SU-DHL-6 (cell line): ENCODE data around the gene CYLD.

Source experiments
- H2AFZ ChIP-seq: fragments of 200-600 bp; sonication (generic); 2 replicates; pipeline ENCODE4 v1.6.1; 2014; ENCODE audit warnings: low read depth, mild to moderate bottlenecking, moderate library complexity, mixed read lengths, antibody characterized with exemption, low read length; ENCODE audit not compliant: severe bottlenecking
- H3F3A ChIP-seq: fragments of 200-600 bp; shearing (Covaris generic); 2 replicates; pipeline ENCODE4 v1.6.0; 2016; ENCODE audit warnings: antibody characterized with exemption, mild to moderate bottlenecking; ENCODE audit not compliant: insufficient read depth
- H3K27ac ChIP-seq: fragments of 200-600 bp; sonication (generic); 2 replicates; pipeline ENCODE4 v1.5.1; 2016; ENCODE audit warnings: low read depth, mild to moderate bottlenecking, low read length, moderate library complexity, mixed read lengths
- H3K27me3 ChIP-seq: fragments of 200-600 bp; sonication (generic), shearing (Covaris generic); 2 replicates; pipeline ENCODE4 v1.6.0; 2014; ENCODE audit warnings: mild to moderate bottlenecking, low read length
- H3K36me3 ChIP-seq: fragments of 200-600 bp; sonication (generic); 2 replicates; pipeline ENCODE4 v1.6.1; 2014; ENCODE audit warnings: mild to moderate bottlenecking, low read length, mixed read lengths
- H3K4me2 ChIP-seq: fragments of 300-600, 200-600 bp; shearing (Covaris generic), sonication (generic); 2 replicates; pipeline ENCODE4 v1.6.0; 2014; ENCODE audit warnings: low read length, low read depth, mild to moderate bottlenecking; ENCODE audit not compliant: poor library complexity, severe bottlenecking
- H3K4me3 ChIP-seq: fragments of 200-600 bp; sonication (generic); 2 replicates; pipeline ENCODE4 v1.5.1; 2014; ENCODE audit warnings: antibody characterized with exemption, low read length, mild to moderate bottlenecking, mixed read lengths; ENCODE audit not compliant: insufficient read depth, poor library complexity, severe bottlenecking
- H3K79me2 ChIP-seq: fragments of 200-600 bp; sonication (generic); 2 replicates; pipeline ENCODE4 v1.6.1; 2014; ENCODE audit warnings: mild to moderate bottlenecking, low read length, moderate library complexity; ENCODE audit not compliant: insufficient read depth
- H3K9ac ChIP-seq: fragments of 200-600 bp; sonication (generic); 2 replicates; pipeline ENCODE4 v1.7.0; 2014; ENCODE audit warnings: mild to moderate bottlenecking, low read length
- H3K9me2 ChIP-seq: fragments of 200-600 bp; sonication (generic); replicated peaks from 2 replicates; pipeline ENCODE4 v1.6.1; 2014; ENCODE audit warnings: low read length; ENCODE audit not compliant: insufficient read depth
- H3K9me3 ChIP-seq: fragments of 200-600 bp; sonication (generic); 2 replicates; pipeline ENCODE4 v1.6.1; 2014; ENCODE audit warnings: low read length, mixed read lengths; ENCODE audit not compliant: insufficient read depth
- H4K20me1 ChIP-seq: fragments of 200-600 bp; sonication (generic); 2 replicates; pipeline ENCODE4 v1.6.1; 2014; ENCODE audit warnings: low read depth, mild to moderate bottlenecking, antibody characterized with exemption, low read length, moderate library complexity, mixed read lengths
- CTCF ChIP-seq: fragments of 200-600 bp; sonication (generic); IDR thresholded peaks from one replicate; pipeline ENCODE4 v1.5.1; 2017; ENCODE audit warnings: antibody characterized with exemption, mild to moderate bottlenecking, low read length, moderate library complexity; ENCODE audit not compliant: insufficient read depth, poor library complexity, severe bottlenecking
- EZH2phosphoT487 ChIP-seq: fragments of 200-600 bp; sonication (generic), shearing (Covaris generic); conservative IDR thresholded peaks from 2 replicates; pipeline ENCODE4 v1.6.1; 2018; ENCODE audit warnings: mild to moderate bottlenecking, antibody characterized with exemption, low read length, moderate library complexity, mixed read lengths

Gene CYLD

DNA sequence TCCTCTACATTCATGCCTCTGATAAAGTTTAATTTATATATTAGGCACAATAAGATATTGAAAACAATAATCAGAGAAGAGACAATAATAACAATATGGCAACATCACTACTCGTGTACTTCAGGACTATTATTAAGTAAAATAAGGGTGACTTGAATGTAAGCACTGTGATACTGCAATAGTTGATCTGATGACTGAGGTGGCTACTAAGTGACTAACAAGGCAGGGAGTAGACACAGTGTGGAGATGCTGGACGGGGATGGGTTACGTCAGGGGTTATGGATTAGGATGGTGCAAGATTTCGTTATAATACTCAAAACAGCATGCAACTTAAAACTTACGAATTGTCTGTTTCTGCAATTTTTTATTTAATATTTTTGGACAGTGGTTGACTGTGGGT, 32.5 kb downstream of the CYLD start:
- Histone ChIP-seq H2AFZ (no peak overlapping the region), H3F3A (no peaks in the 10 kb centered on the region), H3K79me2 (no peaks in the 10 kb centered on the region), H3K36me3 (no peaks in the 10 kb centered on the region), H4K20me1 (no peaks in the 10 kb centered on the region), H3K4me3 (no peak overlapping the region), H3K27ac (no peak overlapping the region), H3K9ac (no peak overlapping the region), H3K27me3 (no peaks in the 10 kb centered on the region), H3K9me2 (no peaks in the 10 kb centered on the region), H3K4me2 (no peak overlapping the region), H3K9me3 (no peaks in the 10 kb centered on the region)
- TF ChIP-seq EZH2phosphoT487: no peak
- TF ChIP-seq CTCF: no peak

DNA sequence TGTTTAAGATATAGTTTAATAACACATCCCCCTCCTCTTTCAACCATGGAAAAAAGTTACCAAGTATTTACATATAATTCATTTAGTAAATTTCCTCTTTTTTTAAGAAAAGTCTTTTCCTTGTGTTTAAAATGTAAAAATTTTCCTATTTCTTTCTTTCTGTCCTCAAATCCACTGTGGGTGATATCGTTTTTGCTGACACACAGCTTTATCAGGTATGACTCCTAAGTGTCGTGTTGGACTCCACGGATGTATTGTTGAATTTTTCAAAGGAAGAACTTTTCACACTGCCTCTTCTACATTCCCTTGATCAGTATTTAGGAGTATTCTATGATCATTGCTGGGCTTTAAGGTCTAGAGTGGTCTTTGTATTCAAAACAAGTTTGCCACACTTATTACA, 33.1 kb downstream of the CYLD start:
- Histone ChIP-seq H4K20me1 (no peaks in the 10 kb centered on the region), H3K36me3 (no peaks in the 10 kb centered on the region), H3K4me3 (no peak overlapping the region), H3K9me2 (no peaks in the 10 kb centered on the region), H3K9ac (no peak overlapping the region), H3K4me2 (no peak overlapping the region), H3K79me2 (no peaks in the 10 kb centered on the region), H3K27ac (no peak overlapping the region), H3K27me3 (no peaks in the 10 kb centered on the region), H3K9me3 (no peaks in the 10 kb centered on the region), H2AFZ (no peak overlapping the region), H3F3A (no peaks in the 10 kb centered on the region)
- no peak for TF ChIP-seq CTCF
- TF ChIP-seq EZH2phosphoT487: no peak

GRCh38 chr16:50776037-50776436, 34.2 kb downstream of the CYLD start:
- H3K4me2 ChIP-seq: no peak overlapping the region
- H3K27ac ChIP-seq: no peak overlapping the region
- no peaks in the 10 kb centered on the region for H3K9me2 ChIP-seq
- H3K36me3 ChIP-seq: no peaks in the 10 kb centered on the region
- no peak overlapping the region for H2AFZ ChIP-seq
- H3K27me3 ChIP-seq: no peaks in the 10 kb centered on the region
- no peaks in the 10 kb centered on the region for H4K20me1 ChIP-seq
- no peak for TF ChIP-seq CTCF
- TF ChIP-seq EZH2phosphoT487: no peak
- H3K9me3 ChIP-seq: no peaks in the 10 kb centered on the region
- H3K79me2 ChIP-seq: no peaks in the 10 kb centered on the region
- H3K4me3 ChIP-seq: no peak overlapping the region
- H3K9ac ChIP-seq: no peak overlapping the region
- H3F3A ChIP-seq: no peaks in the 10 kb centered on the region
